ENCODE measurements around the gene WWOX.

The WWOX gene

GRCh38 chr16:79081297-79082066, 982.0 kb downstream of the WWOX start:
- no peak overlapping the region for H3K9ac ChIP-seq (ENCODE audit: low read depth, low read length)
- H3K79me2 ChIP-seq (ENCODE audit: insufficient read depth, low read length) = no peaks in the 10 kb centered on the region
- H3K27me3 ChIP-seq (ENCODE audit: insufficient read depth, low read length, poor library complexity) = no peaks in the 10 kb centered on the region
- ATAC-seq (ENCODE audit: insufficient read depth, low read depth) = 0 out of 3 replicates have a peak, but pooled peaks have one; percentile 28
- no peak overlapping the region for H3K4me3 ChIP-seq (ENCODE audit: low read depth in 1 of 2, low read length in 2 of 2)
- H3K27ac ChIP-seq (ENCODE audit: low read length) = 0 out of 2 replicates have a peak overlapping the region, but pooled peaks have one; percentile 7
- H3K9me3 ChIP-seq (ENCODE audit: insufficient read depth, low read length, severe bottlenecking) = no peaks in the 10 kb centered on the region
- peaks cover 47% of the 10 kb centered on the region for H3K4me1 ChIP-seq (ENCODE audit: insufficient read depth, low read length)
- no peaks in the 10 kb centered on the region for H3K36me3 ChIP-seq (ENCODE audit: insufficient read depth, low read length)
- no peak for TF ChIP-seq EZH2 (IDR thresholded peaks at IDR 0.05; ENCODE audit: borderline replicate concordance, low read depth, low read length, severe bottlenecking)
- TF ChIP-seq, protein P1, sequence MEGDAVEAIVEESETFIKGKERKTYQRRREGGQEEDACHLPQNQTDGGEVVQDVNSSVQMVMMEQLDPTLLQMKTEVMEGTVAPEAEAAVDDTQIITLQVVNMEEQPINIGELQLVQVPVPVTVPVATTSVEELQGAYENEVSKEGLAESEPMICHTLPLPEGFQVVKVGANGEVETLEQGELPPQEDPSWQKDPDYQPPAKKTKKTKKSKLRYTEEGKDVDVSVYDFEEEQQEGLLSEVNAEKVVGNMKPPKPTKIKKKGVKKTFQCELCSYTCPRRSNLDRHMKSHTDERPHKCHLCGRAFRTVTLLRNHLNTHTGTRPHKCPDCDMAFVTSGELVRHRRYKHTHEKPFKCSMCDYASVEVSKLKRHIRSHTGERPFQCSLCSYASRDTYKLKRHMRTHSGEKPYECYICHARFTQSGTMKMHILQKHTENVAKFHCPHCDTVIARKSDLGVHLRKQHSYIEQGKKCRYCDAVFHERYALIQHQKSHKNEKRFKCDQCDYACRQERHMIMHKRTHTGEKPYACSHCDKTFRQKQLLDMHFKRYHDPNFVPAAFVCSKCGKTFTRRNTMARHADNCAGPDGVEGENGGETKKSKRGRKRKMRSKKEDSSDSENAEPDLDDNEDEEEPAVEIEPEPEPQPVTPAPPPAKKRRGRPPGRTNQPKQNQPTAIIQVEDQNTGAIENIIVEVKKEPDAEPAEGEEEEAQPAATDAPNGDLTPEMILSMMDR (IDR thresholded peaks at IDR 0.05; ENCODE audit: borderline replicate concordance, extremely low read depth, low read length, poor library complexity, severe bottlenecking) = no peak
- H3K4me2 ChIP-seq (ENCODE audit: insufficient read depth, low read length) = no peak overlapping the region
- no peak for DNase-seq
- no peak overlapping the region for H2AFZ ChIP-seq (ENCODE audit: low read depth, low read length)
- H4K20me1 ChIP-seq (ENCODE audit: insufficient read depth, low read length) = no peaks in the 10 kb centered on the region

GRCh38 chr16:79082970-79083369, 983.5 kb downstream of the WWOX start:
- Histone ChIP-seq H3K79me2 (ENCODE audit: insufficient read depth, low read length) (no peaks in the 10 kb centered on the region), H3K27ac (ENCODE audit: low read length) (peak overlapping the region; percentile 70), H2AFZ (ENCODE audit: low read depth, low read length) (peak overlapping the region; percentile 58; the same call in 1 of the 2 replicates), H3K9ac (ENCODE audit: low read depth, low read length) (no peak overlapping the region), H3K4me3 (ENCODE audit: low read depth in 1 of 2, low read length in 2 of 2) (no peak overlapping the region), H3K36me3 (ENCODE audit: insufficient read depth, low read length) (no peaks in the 10 kb centered on the region), H4K20me1 (ENCODE audit: insufficient read depth, low read length) (no peaks in the 10 kb centered on the region), H3K9me3 (ENCODE audit: insufficient read depth, low read length, severe bottlenecking) (no peaks in the 10 kb centered on the region), H3K4me1 (ENCODE audit: insufficient read depth, low read length) (peaks cover 46% of the 10 kb centered on the region), H3K4me2 (ENCODE audit: insufficient read depth, low read length) (no peak overlapping the region), H3K27me3 (ENCODE audit: insufficient read depth, low read length, poor library complexity) (no peaks in the 10 kb centered on the region)
- DNase-seq = no peak
- no peak for TF ChIP-seq EZH2 (IDR thresholded peaks at IDR 0.05; ENCODE audit: borderline replicate concordance, low read depth, low read length, severe bottlenecking)
- TF ChIP-seq, protein P1 (IDR thresholded peaks at IDR 0.05; ENCODE audit: borderline replicate concordance, extremely low read depth, low read length, poor library complexity, severe bottlenecking) = no peak
- ATAC-seq (ENCODE audit: insufficient read depth, low read depth) = no peak

- H3K27ac ChIP-seq (ENCODE audit: low read length) = peak overlapping the region; percentile 70
- H3K27me3 ChIP-seq (ENCODE audit: insufficient read depth, low read length, poor library complexity) = no peaks in the 10 kb centered on the region
- peak overlapping the region; percentile 23; the same call in 1 of the 2 replicates for H3K9ac ChIP-seq (ENCODE audit: low read depth, low read length)
- no peaks in the 10 kb centered on the region for H3K9me3 ChIP-seq (ENCODE audit: insufficient read depth, low read length, severe bottlenecking)
- DNase-seq (peak; percentile 62), ATAC-seq (ENCODE audit: insufficient read depth, low read depth) (peak; percentile 87)
- peak overlapping the region; percentile 58 for H2AFZ ChIP-seq (ENCODE audit: low read depth, low read length)
- no peak overlapping the region for H3K4me3 ChIP-seq (ENCODE audit: low read depth in 1 of 2, low read length in 2 of 2)
- no peak for TF ChIP-seq EZH2 (IDR thresholded peaks at IDR 0.05; ENCODE audit: borderline replicate concordance, low read depth, low read length, severe bottlenecking)
- TF ChIP-seq, protein P1 (IDR thresholded peaks at IDR 0.05; ENCODE audit: borderline replicate concordance, extremely low read depth, low read length, poor library complexity, severe bottlenecking) = no peak
- peaks cover 51% of the 10 kb centered on the region for H3K4me1 ChIP-seq (ENCODE audit: insufficient read depth, low read length)
- peak overlapping the region; percentile 13; the same call in 1 of the 2 replicates for H3K4me2 ChIP-seq (ENCODE audit: insufficient read depth, low read length)
- no peaks in the 10 kb centered on the region for H3K79me2 ChIP-seq (ENCODE audit: insufficient read depth, low read length)
- H3K36me3 ChIP-seq (ENCODE audit: insufficient read depth, low read length) = no peaks in the 10 kb centered on the region
- no peaks in the 10 kb centered on the region for H4K20me1 ChIP-seq (ENCODE audit: insufficient read depth, low read length)
Observed at GRCh38 chr16:79083508-79084299, 984.2 kb downstream of the WWOX start.
